HPDE6-E6E7 (cell line): ENCODE measurements around the gene ARHGAP31.
"Not testable (repeated sequence)": the region's sequence is repeated elsewhere in the genome, so short reads cannot be mapped to it uniquely, and the experiment has no call there.

Experiments
- DNase-seq: peaks from one replicate; pipeline ENCODE4 v3.0.0; 2011; ENCODE audit warnings: missing footprints; ENCODE audit errors: extremely low spot score

Gene ARHGAP31

GRCh38 chr3:119294696-119295671 lies 801 bp downstream of the ARHGAP31 start:
- DNase-seq = no peak

- DNase-seq = no peak
Measured at GRCh38 chr3:119295816-119296726, 1.9 kb downstream of the ARHGAP31 start.

GRCh38 chr3:119296727-119297122 lies 2.5 kb downstream of the ARHGAP31 start:
- DNase-seq = no peak

GRCh38 chr3:119297169-119297568 lies 3.0 kb downstream of the ARHGAP31 start:
- no peak for DNase-seq

GRCh38 chr3:119298565-119298941 lies 4.4 kb downstream of the ARHGAP31 start:
- DNase-seq = no peak

GRCh38 chr3:119300991-119301391 lies 6.8 kb downstream of the ARHGAP31 start:
- no peak for DNase-seq

GRCh38 chr3:119301662-119302061 lies 7.5 kb downstream of the ARHGAP31 start:
- DNase-seq = no peak

- no peak for DNase-seq
Measured at GRCh38 chr3:119302697-119303551, 8.7 kb downstream of the ARHGAP31 start.

GRCh38 chr3:119304201-119304713 lies 10.1 kb downstream of the ARHGAP31 start:
- no peak for DNase-seq

GRCh38 chr3:119305286-119305685 lies 11.1 kb downstream of the ARHGAP31 start:
- no peak for DNase-seq

GRCh38 chr3:119306378-119306777 lies 12.2 kb downstream of the ARHGAP31 start:
- DNase-seq = not testable (repeated sequence)

GRCh38 chr3:119308355-119308754 lies 14.2 kb downstream of the ARHGAP31 start:
- DNase-seq = no peak

GRCh38 chr3:119309591-119309990 lies 15.4 kb downstream of the ARHGAP31 start:
- DNase-seq = no peak

GRCh38 chr3:119310071-119310470 lies 15.9 kb downstream of the ARHGAP31 start:
- no peak for DNase-seq

- no peak for DNase-seq
Measured at GRCh38 chr3:119311081-119311925, 17.1 kb downstream of the ARHGAP31 start.

GRCh38 chr3:119313461-119313860 lies 19.3 kb downstream of the ARHGAP31 start:
- DNase-seq = no peak

GRCh38 chr3:119314821-119315220 lies 20.6 kb downstream of the ARHGAP31 start:
- no peak for DNase-seq

- no peak for DNase-seq
Measured at GRCh38 chr3:119315600-119316312, 21.6 kb downstream of the ARHGAP31 start.

- DNase-seq = no peak
Measured at GRCh38 chr3:119316313-119316670, 22.1 kb downstream of the ARHGAP31 start.

GRCh38 chr3:119318876-119319275 lies 24.7 kb downstream of the ARHGAP31 start:
- DNase-seq = no peak
